Natural killer cell (primary cell): ENCODE results near the gene SPATA31E1. TPM values are rescaled to one million over a fixed set of nuclear protein-coding genes. Genes with fewer than 3 reads are reported as not detected.

Experiments used
- ATAC-seq, 3 donors: fragments of 150-1000 bp in 2 of 3; fragments of 200-7000 bp in 1 of 3; cut with Tn5 transposase; 1 replicate in 1 of 3; 2 replicates in 2 of 3; pipeline ENCODE4 v1.10.0; 2021; ENCODE audit warnings: mild to moderate bottlenecking in 2 of 3, moderate library complexity in 2 of 3
- DNase-seq, 2 donors: peaks; one replicate each; pipeline versions ENCODE4 v3.0.0 to v3.0.0-alpha.2; 2013 to 2021; ENCODE audit warnings: mixed read lengths in 1 of 2
- H3K27ac ChIP-seq: one replicate; pipeline ENCODE4 v1.5.1; 2013; ENCODE audit warnings: mild to moderate bottlenecking, low read length
- H3K27me3 ChIP-seq: one replicate; pipeline ENCODE4 v1.6.1; 2013; ENCODE audit warnings: low read length; ENCODE audit not compliant: control insufficient read depth, insufficient read depth
- H3K36me3 ChIP-seq: one replicate; pipeline ENCODE4 v1.6.1; 2013; ENCODE audit warnings: low read length; ENCODE audit not compliant: control insufficient read depth, insufficient read depth
- H3K4me1 ChIP-seq: one replicate; pipeline ENCODE4 v1.6.1; 2013; ENCODE audit warnings: low read length; ENCODE audit not compliant: control insufficient read depth, insufficient read depth
- H3K4me3 ChIP-seq: one replicate; pipeline ENCODE4 v1.5.1; 2013; ENCODE audit warnings: low read length
- H3K9me3 ChIP-seq: one replicate; pipeline ENCODE4 v1.6.1; 2013; ENCODE audit warnings: low read length; ENCODE audit not compliant: control insufficient read depth, insufficient read depth
- H3K27ac Mint-ChIP-seq, 2 donors: one replicate each; pipeline ENCODE4 v1.8.0; 2022; ENCODE audit warnings: mild to moderate bottlenecking in 2 of 2, mixed read lengths in 2 of 2, moderate library complexity in 1 of 2
- H3K27me3 Mint-ChIP-seq, 2 donors: one replicate each; pipeline ENCODE4 v1.8.0; 2022; ENCODE audit warnings: low read depth in 2 of 2, mixed read lengths in 2 of 2
- H3K36me3 Mint-ChIP-seq: one replicate; pipeline ENCODE4 v1.8.0; 2022; ENCODE audit warnings: mixed read lengths
- H3K4me1 Mint-ChIP-seq, 2 donors: one replicate each; pipeline ENCODE4 v1.8.0; 2022; ENCODE audit warnings: mixed read lengths in 2 of 2
- H3K4me3 Mint-ChIP-seq: one replicate; pipeline ENCODE4 v1.8.0; 2022; ENCODE audit warnings: mild to moderate bottlenecking, moderate library complexity, mixed read lengths
- H3K9me3 Mint-ChIP-seq, 2 donors: one replicate each; pipeline ENCODE4 v1.8.0; 2022; ENCODE audit warnings: mixed read lengths in 2 of 2
- WGBS: methylation state at CpG from one replicate; pipeline ENCODE4 v1.1.7; 2013; ENCODE audit warnings: missing lambda C conversion rate; ENCODE audit not compliant: insufficient coverage; 5-methylcytosine and 5-hydroxymethylcytosine counted together
- intact Hi-C: fragments of 100-400 bp; cut with micrococcal nuclease; formaldehyde crosslinking; loops from one replicate; pipeline ENCODE4 v1.14.2; 2022
- total RNA-seq, 4 donors: library from RNA; stranded (reverse); fragments of 120-200 nt in 1 of 4; gene quantifications; one replicate each; pipeline versions ENCODE4 v1.2.3 to v1.2.4, GENCODE V29; 2013 to 2022
- TF ChIP-seq, protein P1 (sequence below): fragments of 200-600 bp; IDR thresholded peaks from one replicate; pipeline ENCODE4 v1.8.0; 2022; ENCODE audit warnings: antibody characterized with exemption

Gene SPATA31E1
- total RNA-seq, 3 donors from 2014 or later (not counting 1 experiment from before 2014, with no cell fraction given): not detected

DNA sequence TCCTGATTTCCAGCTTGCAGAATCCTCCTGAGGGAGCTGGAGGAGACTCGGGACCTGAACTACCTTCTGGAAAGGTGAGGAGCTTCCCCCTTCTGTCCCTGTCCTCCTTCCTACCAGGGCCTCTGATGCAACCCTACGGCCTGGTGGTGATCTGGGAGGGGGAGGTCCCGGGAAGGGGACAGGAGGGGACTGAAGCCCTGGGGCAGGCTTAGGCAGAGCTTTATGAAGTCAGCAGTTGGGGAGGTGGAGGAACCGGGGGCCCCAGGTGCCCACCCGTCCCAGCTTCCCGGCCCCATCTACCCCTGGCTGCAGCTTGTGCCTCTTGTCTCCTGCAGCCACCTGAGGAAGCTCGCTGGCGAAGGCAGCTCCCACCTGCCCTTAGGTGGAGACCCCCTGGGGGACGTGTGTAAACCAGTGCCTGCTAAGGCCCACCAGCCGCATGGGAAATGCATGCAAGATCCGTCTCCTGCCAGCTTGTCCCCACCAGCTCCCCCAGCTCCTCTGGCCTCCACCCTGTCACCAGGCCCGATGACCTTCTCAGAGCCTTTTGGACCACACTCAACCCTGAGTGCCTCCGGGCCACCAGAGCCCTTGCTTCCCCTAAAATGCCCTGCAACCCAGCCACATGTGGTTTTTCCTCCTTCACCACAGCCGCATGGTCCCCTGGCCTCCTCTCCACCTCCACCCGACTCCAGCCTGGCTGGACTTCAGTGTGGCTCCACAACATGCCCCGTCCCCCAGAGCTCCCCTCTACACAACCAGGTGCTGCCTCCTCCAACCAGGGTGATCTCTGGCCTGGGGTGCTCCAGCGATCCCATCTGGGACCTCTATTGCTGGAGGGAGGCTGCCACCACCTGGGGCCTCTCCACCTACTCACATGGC lies 2.1 kb downstream of the SPATA31E1 start:
- 88% methylated on average over 17 of the region's 17 CpGs for WGBS
- H3K27me3 Mint-ChIP-seq: peaks cover 0 to 8% of the 10 kb centered on the region in 2 donors
- no peaks in the 10 kb centered on the region for H3K9me3 Mint-ChIP-seq
- Histone ChIP-seq H3K27ac (no peak overlapping the region), H3K27me3 (no peaks in the 10 kb centered on the region), H3K4me3 (no peak overlapping the region), H3K4me1 (no peaks in the 10 kb centered on the region), H3K9me3 (no peaks in the 10 kb centered on the region), H3K36me3 (no peaks in the 10 kb centered on the region)
- no peaks in the 10 kb centered on the region for H3K4me1 Mint-ChIP-seq
- H3K4me3 Mint-ChIP-seq: no peak overlapping the region
- no peaks in the 10 kb centered on the region for H3K36me3 Mint-ChIP-seq
- DNase-seq (no peak), ATAC-seq (no peak)
- TF ChIP-seq, protein P1, sequence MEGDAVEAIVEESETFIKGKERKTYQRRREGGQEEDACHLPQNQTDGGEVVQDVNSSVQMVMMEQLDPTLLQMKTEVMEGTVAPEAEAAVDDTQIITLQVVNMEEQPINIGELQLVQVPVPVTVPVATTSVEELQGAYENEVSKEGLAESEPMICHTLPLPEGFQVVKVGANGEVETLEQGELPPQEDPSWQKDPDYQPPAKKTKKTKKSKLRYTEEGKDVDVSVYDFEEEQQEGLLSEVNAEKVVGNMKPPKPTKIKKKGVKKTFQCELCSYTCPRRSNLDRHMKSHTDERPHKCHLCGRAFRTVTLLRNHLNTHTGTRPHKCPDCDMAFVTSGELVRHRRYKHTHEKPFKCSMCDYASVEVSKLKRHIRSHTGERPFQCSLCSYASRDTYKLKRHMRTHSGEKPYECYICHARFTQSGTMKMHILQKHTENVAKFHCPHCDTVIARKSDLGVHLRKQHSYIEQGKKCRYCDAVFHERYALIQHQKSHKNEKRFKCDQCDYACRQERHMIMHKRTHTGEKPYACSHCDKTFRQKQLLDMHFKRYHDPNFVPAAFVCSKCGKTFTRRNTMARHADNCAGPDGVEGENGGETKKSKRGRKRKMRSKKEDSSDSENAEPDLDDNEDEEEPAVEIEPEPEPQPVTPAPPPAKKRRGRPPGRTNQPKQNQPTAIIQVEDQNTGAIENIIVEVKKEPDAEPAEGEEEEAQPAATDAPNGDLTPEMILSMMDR: no peak
- intact Hi-C loops: no loop called here
- H3K27ac Mint-ChIP-seq: no peak overlapping the region

GRCh38 chr9:87885484-87886189 lies 3.0 kb downstream of the SPATA31E1 start:
- H3K4me1 ChIP-seq: no peaks in the 10 kb centered on the region
- WGBS: 86% methylated on average over 13 of the region's 13 CpGs
- no peak for ATAC-seq
- Mint-ChIP-seq H3K27me3 (peaks cover 2% of the 10 kb centered on the region in 2 donors), H3K4me3 (no peak overlapping the region), H3K36me3 (no peaks in the 10 kb centered on the region), H3K27ac (no peak overlapping the region), H3K4me1 (no peaks in the 10 kb centered on the region), H3K9me3 (no peaks in the 10 kb centered on the region)
- no peak overlapping the region for H3K4me3 ChIP-seq
- no peak overlapping the region for H3K27ac ChIP-seq
- no peaks in the 10 kb centered on the region for H3K9me3 ChIP-seq
- TF ChIP-seq, protein P1: no peak
- no peaks in the 10 kb centered on the region for H3K27me3 ChIP-seq
- DNase-seq: no peak
- intact Hi-C loops: no loop called here
- no peaks in the 10 kb centered on the region for H3K36me3 ChIP-seq

- Histone ChIP-seq H3K4me3 (no peak overlapping the region), H3K4me1 (no peaks in the 10 kb centered on the region), H3K27ac (no peak overlapping the region), H3K27me3 (no peaks in the 10 kb centered on the region), H3K36me3 (no peaks in the 10 kb centered on the region), H3K9me3 (no peaks in the 10 kb centered on the region)
- H3K9me3 Mint-ChIP-seq: no peaks in the 10 kb centered on the region
- H3K36me3 Mint-ChIP-seq: no peaks in the 10 kb centered on the region
- no peak overlapping the region for H3K4me3 Mint-ChIP-seq
- no peaks in the 10 kb centered on the region for H3K4me1 Mint-ChIP-seq
- TF ChIP-seq, protein P1: no peak
- H3K27me3 Mint-ChIP-seq: peaks cover 2 to 7% of the 10 kb centered on the region in 2 donors
- 84% methylated on average over 11 of the region's 11 CpGs for WGBS
- DNase-seq: no peak
- intact Hi-C loops: no loop called here
- H3K27ac Mint-ChIP-seq: no peak overlapping the region
- ATAC-seq: no peak
Measured at GRCh38 chr9:87886210-87886932, 3.7 kb downstream of the SPATA31E1 start.
